HG02763 (cell line): Measurements from ENCODE around the gene RSRC1.
"Not testable (repeated sequence)": the region's sequence is repeated elsewhere in the genome, so short reads cannot be mapped to it uniquely, and the experiment has no call there.

Source experiments
- ATAC-seq: cut with Tn5 transposase; IDR thresholded peaks from one replicate; pipeline ENCODE4 v1.9.1; 2021; ENCODE audit warnings: mild to moderate bottlenecking, moderate library complexity; ENCODE audit not compliant: unreplicated experiment

RSRC1 gene

DNA sequence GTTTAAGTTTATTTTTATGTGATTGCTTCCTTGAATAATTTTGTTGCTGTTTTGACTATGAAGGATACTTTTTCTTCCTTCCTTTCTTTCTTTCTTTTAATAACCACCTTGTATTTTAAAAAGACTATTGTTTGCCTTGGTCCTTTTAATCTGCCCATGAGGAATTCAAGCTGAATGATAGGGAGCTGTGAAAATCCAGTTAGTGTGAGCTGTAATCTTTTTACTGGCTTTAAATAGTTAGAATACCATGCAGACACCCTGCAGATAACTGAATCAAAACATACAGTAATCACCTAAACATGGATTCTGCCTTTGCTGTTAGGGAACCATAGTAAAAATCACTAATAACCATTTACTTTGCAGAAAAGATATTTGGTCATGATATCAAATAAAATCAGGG is 110.7 kb downstream of the RSRC1 start:
- no peak for ATAC-seq

DNA sequence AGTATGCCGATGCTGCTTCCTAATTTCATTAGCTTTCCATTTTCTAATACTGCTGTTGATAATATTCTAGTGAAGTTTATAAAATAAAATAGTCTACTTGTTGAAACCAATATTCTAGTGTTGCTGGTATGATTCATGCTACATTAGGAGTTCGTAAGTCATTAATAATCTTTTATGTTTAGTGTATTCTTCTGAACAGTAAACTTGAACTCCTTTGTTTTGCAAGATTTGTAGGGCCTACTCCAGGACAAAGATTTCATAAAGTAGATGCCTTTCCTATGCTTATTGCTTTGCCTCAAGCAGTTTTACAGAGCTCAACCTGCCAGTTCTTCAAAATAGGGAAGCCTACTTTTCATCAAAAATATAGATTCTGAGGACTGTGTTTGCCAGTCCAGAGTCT is 111.5 kb downstream of the RSRC1 start:
- no peak for ATAC-seq

DNA sequence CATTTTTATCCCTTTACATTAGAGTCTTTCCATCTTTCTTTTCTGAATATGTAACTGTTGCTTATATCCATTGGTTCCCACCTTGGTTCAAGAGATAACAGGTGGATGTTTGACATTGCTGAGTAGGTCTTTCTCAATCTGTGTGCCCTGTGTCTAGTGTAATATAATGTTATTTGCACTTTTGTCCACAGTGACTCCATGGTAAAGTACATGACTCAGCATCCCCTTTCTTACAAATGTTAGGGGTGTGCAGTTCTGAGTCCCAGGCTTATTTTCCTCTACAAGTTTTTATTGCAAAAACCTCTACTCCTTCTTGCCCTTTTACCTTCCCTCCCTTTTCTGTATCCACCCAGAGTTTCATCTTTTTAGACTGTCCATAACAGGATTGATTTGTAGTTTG is 116.5 kb downstream of the RSRC1 start:
- no peak for ATAC-seq

DNA sequence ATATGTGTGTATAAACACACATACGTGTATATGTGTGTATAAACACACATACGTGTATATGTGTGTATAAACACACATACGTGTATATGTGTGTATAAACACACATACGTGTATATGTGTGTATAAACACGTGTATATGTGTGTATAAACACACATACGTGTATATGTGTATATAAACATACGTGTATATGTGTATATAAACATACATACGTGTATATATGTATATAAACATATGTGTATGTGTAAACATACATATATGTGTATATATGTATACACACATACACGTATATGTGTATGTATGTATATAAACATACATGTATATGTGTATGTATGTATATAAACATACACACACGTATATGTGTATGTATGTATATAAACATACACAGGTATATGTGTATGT is 119.1 kb downstream of the RSRC1 start:
- not testable (repeated sequence) for ATAC-seq

DNA sequence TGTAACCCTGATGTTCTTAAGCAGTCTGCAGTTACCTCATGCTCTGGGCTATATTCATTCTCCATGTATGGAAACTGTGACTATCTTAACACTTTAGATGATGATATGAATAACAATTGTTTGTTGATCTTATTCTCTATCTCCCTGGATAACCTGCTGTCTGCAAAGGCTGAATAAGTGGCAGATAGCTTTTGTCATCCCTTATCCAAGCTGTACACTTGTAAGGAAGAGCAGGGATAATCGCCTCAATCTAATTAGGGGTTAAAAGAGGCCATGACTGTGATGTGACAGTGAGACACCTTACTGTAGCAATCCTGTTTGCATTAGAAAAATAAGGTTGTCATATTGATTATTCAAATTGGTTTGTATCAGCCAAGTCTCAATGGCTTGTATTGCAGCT is 123.9 kb downstream of the RSRC1 start:
- no peak for ATAC-seq

DNA sequence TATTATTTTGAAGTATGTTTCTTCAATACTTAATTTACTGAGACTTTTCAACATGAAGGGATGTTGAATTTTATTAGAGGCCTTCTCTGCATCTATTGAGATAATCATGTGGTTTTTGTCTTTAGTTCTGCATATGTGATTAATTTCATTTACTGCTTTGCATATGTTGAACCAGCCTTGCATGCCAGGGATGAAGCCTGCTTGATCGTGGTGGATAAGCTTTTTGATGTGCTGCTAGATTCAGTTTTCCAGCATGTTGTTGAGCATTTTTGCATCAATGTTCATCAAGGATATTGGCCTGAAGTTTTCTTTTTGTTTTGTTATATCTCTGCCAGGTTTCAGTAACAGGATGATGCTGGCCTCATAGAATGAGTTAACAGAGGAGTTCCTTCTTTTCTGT is 134.4 kb downstream of the RSRC1 start:
- no peak for ATAC-seq

DNA sequence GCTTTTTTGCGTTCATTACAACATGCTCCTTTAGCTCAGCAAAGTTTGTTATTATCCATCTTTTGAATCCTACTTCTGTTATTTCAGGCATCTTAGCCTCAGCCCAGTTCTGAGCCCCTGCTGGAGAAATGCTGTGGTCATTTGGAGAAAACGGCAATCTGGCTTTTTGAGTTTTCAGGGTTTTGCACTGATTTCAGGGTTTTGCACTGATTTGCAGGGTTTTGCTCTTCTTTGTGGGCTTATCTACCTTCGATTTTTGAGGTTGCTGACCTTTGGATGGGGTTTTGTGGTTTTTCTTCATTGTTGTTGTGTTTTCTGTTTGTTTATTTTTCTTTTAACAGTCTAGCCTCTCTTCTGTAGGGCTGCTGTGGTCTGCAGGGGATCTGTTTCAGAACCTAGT is 137.4 kb downstream of the RSRC1 start:
- no peak for ATAC-seq

DNA sequence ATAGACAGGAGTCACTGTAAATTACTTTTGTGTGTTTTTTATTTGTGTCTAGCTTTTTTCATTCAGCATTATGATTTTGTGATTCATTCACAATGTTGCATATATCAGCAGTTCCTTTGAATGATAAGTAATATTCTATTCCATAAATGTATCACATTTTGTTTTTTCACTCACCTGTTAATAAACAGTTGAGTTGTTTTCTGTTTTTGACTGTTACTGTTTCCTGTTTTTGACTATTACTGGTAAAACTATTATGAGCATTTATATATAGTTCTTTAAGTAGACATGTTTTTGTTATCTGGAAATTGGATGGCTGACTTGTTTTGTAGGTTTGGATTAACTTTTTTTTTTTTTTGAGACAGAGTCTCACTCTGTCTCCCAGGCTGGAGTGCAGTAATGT is 138.4 kb downstream of the RSRC1 start:
- no peak for ATAC-seq

DNA sequence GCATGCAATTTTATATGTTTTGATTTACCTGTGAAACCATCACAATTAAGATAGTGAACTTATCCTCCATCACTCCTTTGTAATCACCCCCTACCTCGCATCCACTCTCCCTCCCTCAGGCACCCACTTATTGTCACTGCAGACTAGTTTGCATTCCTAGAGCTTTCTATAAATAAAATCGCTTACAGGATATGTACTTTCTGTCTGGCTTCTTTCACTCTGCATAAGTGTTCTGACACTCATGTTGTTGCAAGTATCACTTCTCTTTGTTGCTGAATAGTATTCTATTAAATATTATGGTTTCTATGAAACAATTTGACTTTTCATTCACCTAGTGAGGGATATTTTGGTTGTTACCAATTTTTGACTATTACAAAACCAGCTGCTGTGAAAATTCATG is 139.3 kb downstream of the RSRC1 start:
- ATAC-seq: no peak

DNA sequence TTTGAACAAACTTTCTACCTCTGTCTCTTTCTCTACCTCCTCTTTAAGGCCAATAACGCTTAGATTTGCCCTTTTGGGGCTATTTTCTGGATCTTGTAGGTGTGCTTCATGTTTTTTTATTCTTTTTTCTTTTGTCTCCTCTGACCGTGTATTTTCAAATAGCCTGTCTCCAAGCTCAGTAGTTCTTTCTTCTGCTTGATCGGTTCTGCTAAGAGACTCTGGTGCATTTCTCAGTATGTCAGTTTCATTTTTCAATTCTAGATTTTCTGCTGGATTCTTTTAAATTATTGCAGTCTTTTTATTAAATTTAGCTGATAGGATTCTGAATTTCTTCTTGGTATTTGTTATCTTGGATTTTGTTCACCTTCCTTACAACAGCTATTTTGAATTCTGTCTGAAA is 148.7 kb downstream of the RSRC1 start:
- no peak for ATAC-seq

DNA sequence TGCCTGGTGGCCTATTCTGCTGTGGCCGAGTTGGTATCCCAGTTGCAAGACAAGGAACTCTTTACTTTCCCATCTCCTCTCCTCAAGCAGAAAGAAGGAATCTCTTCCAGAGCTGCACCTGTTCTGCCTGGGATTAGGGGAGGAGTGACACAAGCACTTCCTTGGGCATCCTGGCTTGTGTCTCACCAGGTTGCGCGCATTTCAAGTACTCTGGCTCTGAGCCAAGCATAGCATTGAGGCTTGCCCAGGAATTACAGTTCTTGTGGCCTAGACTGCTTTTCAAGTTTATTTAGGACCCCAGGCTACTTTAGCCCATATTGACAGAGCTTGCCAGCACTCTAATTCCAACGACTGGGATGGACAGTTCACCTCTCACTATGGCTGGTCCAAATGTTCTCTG is 150.5 kb downstream of the RSRC1 start:
- no peak for ATAC-seq

DNA sequence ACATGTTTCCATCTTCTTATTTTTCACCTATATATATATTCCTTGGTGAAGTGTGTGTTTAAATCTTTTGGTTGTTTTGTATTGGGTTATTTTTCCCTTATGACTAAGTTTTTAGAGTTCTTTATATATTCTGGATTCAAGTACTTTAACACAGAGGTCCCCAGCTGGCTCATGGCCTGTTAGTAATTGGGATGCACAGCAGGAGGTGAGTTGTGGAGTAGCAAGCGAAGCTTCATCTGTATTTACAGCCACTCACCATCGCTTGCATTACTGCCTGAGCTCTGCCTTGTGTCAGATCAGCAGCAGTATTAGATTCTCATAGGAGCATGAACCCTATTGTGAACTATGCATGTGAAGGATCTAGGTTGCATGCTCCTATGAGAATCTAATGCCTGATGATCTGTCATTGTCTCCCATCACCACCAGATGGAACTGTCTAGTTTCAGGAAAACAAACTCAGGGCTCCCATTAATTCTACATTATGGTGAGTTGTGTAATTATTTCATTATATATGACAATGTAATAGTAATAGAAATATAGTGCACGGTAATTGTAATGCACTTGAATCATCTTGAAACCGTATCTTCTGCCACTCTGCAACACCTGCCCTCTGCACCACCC is 151.6 kb downstream of the RSRC1 start:
- ATAC-seq: no peak

DNA sequence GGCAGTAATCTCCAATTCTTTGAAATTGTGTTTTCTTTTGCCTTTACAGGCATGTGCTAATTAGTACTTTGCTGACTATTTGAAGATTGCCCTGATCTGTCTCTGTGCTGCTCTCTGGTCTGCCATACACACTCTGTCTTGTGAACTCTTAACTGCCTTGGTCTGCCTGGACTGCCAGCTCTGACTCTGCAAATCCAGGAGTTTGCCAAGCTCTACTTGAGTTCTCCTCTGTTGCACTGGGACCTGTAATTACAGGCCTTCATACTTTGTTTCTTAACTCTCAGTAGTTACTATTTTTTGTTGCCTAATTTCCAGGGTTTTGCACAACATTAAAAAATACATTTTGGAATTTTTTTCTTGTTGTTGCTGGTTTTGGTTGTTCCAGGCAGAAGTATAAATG is 155.0 kb downstream of the RSRC1 start:
- ATAC-seq: no peak

DNA sequence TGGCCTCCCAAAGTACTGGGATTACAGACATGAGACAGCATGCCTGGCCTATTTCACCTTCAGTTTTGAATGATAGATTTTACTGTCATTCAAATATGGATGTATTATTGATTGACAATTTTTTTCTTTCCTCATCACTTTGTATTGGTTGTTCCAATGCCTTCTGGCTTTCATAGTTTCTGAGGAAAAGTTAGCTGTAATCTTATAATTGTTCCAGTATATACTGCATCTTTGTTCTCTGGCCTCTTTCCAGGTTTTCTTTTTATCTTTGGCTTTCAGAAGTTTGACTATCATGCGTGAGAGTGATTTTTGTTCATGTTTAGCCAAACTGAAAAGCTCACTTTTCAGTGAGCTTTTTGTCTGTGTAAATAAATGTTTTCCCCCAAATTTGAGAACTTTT is 157.1 kb downstream of the RSRC1 start:
- ATAC-seq: no peak

DNA sequence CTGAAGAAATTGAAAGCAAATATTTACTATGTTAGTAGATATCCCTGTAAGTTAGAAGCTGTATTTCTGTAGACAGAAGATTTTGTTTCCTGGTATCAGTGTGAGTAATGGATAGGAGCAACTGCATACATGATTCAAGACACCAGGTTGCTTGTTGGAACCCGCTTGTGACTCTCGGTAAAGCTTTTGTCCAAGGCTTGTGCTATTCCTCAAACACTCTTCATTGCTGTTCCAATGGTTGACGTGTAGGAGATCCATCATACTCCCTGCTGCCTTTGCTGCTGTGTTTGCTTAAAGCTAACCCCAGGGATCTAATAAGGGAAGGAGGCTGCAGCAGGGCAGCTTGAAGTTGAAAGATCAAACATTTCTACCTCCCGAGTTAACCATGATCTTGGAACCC is 160.1 kb downstream of the RSRC1 start:
- no peak for ATAC-seq

DNA sequence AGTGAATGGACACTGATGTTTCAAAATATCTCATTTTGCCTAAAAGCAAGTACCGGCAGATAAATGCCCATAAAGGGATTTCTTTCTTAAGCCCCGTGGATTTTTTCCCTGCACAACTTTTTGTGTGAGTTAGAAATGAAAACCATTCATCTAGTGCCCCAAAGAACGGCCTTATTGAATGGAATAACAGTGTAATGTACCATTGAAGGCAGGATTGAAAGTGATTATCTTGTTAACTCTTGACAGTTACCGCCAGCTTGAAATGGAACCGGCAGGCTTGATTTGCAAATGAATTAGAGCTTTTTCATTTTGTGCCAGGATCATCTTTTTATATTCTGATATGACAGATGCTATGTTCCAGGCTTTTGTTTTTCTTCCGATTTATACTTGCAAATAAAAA is 162.2 kb downstream of the RSRC1 start:
- no peak for ATAC-seq

DNA sequence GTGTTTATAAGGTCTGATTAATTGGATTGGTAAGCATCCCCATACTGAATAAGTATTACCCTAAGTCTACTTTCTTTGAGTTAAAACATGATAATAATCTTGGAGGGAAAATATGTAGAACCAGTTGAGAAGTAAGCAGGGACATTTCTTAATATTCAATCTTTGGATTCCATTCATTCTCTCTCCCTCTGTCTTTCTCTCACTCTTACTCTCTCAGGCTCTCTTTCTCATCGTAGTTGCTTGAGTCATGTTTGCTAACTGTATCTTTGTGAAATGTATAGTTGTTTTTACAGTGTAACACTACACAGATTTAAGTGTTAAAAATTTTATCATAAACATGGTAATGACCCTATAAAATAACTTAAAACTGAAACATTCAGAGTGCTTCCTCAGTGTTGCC is 163.8 kb downstream of the RSRC1 start:
- no peak for ATAC-seq

DNA sequence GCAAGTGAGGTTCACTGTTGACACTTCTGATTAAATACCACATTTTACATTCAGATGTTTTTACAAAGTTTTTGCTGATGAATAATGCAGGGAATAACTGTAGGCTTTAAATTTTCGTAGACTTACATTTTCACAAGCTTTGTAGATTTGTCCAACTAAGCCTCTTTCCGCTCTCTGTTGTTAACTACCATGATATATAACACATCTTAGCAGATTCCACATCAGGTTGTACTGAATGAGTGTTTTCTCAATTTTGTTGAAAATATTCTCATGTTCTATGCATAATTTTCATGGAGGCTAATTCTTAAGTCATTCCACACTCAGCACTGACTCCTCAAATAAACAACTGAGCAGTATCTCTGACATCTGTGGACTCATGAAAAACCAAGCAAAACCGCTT is 168.3 kb downstream of the RSRC1 start:
- ATAC-seq: no peak

DNA sequence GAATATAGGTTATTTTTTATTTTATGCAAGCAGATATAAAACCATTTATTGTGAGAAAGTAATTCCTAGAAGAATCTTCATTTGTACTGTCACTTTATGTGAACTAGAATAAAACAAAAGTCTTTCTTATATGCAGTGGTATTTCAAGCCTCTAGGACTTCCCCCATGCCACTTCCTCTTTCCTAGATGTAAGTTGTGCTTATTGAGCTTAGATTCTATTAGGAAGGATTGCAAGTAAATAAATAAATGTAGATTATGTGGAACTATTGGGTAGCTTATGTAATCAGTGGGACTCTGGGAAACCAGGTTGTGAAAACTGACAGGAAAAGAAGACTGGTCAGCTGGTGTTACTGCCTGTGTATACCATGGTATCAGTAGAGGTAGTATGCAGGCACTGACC is 169.7 kb downstream of the RSRC1 start:
- no peak for ATAC-seq

DNA sequence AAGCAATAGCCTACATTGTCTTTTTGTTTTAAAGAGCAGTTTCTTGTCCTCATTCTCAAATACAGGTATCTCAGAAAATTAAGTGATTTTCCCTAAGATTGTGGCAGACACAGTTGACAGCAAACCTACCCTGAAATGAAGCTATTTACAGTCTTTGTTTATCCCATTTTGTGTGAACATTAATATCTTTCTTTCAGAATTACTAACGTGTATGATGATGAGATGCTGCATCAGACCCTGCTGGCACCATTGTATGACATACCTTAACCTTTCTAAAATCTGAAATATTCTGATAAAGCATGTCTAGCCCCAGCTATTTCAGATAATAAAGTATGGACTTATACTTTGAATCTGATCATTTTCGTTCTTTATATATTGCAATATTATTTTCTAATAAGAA is 185.9 kb downstream of the RSRC1 start:
- ATAC-seq: no peak

DNA sequence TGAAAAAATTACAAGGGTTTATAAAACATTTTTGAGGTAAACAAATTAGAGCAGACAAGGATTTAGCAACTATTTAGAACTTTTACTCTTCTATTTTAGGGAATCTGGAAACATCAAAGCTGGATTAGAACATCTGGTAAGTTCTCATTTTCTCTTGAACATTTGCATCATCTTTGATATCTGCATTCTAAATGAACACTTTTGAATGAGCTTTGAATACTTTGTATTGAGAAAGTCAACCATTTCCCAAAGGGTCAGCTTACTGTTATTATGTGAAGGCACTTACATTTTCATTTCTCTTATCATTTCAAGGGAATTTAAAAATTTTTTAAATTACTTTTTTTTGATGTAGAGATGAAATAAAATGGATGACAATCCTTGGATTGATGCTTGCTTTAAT is 188.1 kb downstream of the RSRC1 start:
- no peak for ATAC-seq

DNA sequence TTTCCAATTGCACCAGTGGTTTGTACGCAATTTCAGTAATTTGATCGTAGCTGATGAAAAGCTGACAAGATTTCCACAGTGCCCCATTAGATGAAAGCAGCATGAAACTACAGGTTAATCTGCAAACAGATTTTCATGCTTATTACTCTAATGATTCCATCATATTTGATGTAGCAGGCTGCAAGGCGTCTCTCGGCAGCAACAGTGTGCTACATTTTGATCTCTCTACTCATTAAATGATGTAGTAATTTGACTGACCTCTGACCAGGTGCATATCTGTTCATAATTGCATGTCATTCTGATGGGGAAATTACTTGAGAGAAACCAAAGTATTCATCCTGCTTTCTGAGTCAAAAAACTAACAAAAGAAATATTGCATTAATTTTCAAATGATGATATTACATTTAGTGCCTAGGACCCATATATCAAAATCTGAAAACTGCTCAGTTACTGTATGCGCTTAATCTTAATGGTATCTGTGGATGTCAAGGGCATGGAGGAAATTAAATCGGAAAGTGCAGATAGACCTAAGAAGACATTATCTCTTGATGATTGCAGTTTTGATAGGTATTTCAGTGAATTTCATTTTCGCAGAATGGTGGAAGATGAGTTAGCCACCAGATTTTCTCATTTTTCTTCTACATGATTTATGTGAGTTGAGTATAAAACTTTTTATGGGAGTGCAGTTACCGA is 198.5 kb downstream of the RSRC1 start:
- ATAC-seq: no peak

DNA sequence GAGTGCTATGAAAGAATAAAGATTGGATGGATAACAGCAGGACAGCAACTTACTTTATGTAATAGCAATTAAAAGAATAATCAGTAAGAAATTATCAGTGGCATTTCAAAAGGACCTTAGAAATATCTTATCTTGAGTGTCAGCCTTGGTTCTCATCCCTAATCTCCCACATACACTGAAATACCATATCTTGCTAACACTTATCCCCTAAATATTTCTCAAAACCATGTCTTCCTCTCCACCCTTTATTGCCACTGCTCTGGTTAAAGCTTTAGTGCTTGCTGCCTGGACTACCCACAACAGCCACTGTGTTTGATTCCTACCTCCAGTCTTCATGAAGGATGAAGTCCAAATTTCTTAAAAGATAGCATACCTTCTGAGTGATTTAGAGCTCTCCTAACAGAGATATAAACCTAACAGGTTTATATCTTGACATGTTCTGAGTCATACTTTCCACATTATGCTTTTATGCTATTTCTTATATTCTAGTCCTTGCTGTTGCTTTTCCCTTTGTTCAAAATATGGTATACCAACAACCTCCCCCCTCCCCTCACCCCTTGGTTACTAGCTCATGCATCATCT is 202.8 kb downstream of the RSRC1 start:
- ATAC-seq: no peak
